ENCODE data around the gene PHAX.

DNA sequence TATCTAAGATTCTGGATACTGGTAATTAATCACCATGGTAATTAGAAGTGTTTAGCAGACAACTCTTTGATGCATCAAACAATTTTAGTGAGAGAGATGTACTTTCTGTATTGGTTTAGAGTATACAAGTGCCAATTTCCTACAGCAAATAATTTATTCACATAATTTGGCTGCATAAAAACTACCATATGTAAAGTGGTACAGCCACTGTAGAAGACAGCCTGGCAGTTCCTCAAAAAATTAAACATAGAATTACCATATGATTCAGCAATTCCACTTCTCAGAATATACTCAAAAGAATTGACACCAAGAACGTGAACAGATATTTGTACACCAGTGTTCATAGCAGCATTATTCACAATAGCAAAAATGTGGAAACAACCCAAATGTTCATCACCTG is 36.2 kb downstream of the PHAX start:
- TF ChIP-seq CTCF (IDR thresholded peaks at IDR 0.05), result no peak
- TF ChIP-seq POLR2AphosphoS5 (IDR thresholded peaks at IDR 0.05), result no peak

Data from gastroesophageal sphincter (tissue), 3 donors.